ENCODE results near the gene FNDC3B. TPM values are rescaled to one million over a fixed set of nuclear protein-coding genes. Genes with fewer than 3 reads are reported as not detected.

FNDC3B gene
- total and polyA plus RNA-seq, 2 of the 8 experiments (the other 6 are each of a cell fraction or from before 2014, with no cell fraction given), result 14.1 to 44.4 TPM

GRCh38 chr3:172305552-172305951 is 266.2 kb downstream of the FNDC3B start:
- Histone ChIP-seq H3K4me2 (ENCODE audit: insufficient read depth in 1 of 2, low read depth in 2 of 2, low read length in 2 of 2) (no peak overlapping the region), H3K9ac (replicated peaks in 1 of 4; ENCODE audit: extremely low read depth in 1 of 4, low read depth in 3 of 4, low read length in 3 of 4) (no peak overlapping the region), H2BK15ac (ENCODE audit: low read length) (no peak overlapping the region), H3K27me3 (replicated peaks in 1 of 4; ENCODE audit: control insufficient read depth in 3 of 4, extremely low read depth in 1 of 4, insufficient read depth in 3 of 4, low read length in 3 of 4) (no peaks in the 10 kb centered on the region), H3K79me2 (ENCODE audit: control insufficient read depth in 1 of 2, insufficient read depth in 2 of 2, low read length in 2 of 2) (no peaks in the 10 kb centered on the region), H3K4me3 (ENCODE audit: extremely low read depth in 1 of 4, insufficient read depth in 2 of 4, low read depth in 3 of 4, low read length in 4 of 4) (no peak overlapping the region), H3K23ac (ENCODE audit: insufficient read length) (no peak overlapping the region), H3K18ac (ENCODE audit: extremely low read depth, low read length) (no peak overlapping the region), H3K36me3 (ENCODE audit: control insufficient read depth in 2 of 4, insufficient read depth in 4 of 4, low read length in 3 of 4) (peaks cover 2 to 16% (median 5%) of the 10 kb centered on the region in 4 experiments; a peak in 5 of 8 replicates), H4K91ac (replicated peaks; ENCODE audit: insufficient read length, low read length) (no peak overlapping the region), H2BK20ac (ENCODE audit: low read length) (no peak overlapping the region), H4K8ac (ENCODE audit: extremely low read depth, insufficient read depth, low read length) (no peak overlapping the region), H3K4me1 (replicated peaks in 1 of 4; ENCODE audit: control insufficient read depth in 3 of 4, insufficient read depth in 4 of 4, low read length in 3 of 4) (peaks cover 0 to 7% (median 0%) of the 10 kb centered on the region in 4 experiments; a peak in 1 of 7 replicates), H4K5ac (ENCODE audit: insufficient read length, low read depth, low read length) (no peak overlapping the region), H3K56ac (replicated peaks; ENCODE audit: insufficient read length, low read depth, low read length) (no peak overlapping the region), H3K23me2 (ENCODE audit: low read depth, low read length) (no peaks in the 10 kb centered on the region), H3K9me3 (ENCODE audit: insufficient read depth in 2 of 2, low read depth in 1 of 2, low read length in 1 of 2) (no peaks in the 10 kb centered on the region), H2AFZ (ENCODE audit: low read length) (no peak overlapping the region), H3K4ac (replicated peaks; ENCODE audit: insufficient read length, low read depth, low read length) (no peak overlapping the region), H2BK5ac (ENCODE audit: low read depth, low read length) (no peak overlapping the region), H2BK12ac (ENCODE audit: low read depth, low read length) (no peak overlapping the region), H3K27ac (ENCODE audit: low read depth, low read length) (no peak overlapping the region), H4K20me1 (replicated peaks in 1 of 2; ENCODE audit: control insufficient read depth in 1 of 2, insufficient read depth in 2 of 2, low read length in 2 of 2) (peaks cover 0 to 2% of the 10 kb centered on the region in 2 experiments), H3K79me1 (ENCODE audit: low read depth, low read length) (no peaks in the 10 kb centered on the region), H2AK5ac (ENCODE audit: low read depth, low read length) (no peak overlapping the region), H2BK120ac (replicated peaks; ENCODE audit: low read depth, low read length) (no peak overlapping the region), H3K14ac (ENCODE audit: insufficient read length) (no peak overlapping the region)
- FAIRE-seq (no peak), DNase-seq (ENCODE audit: low read depth in 1 of 2, low spot score in 2 of 2) (no peak)
- ChIA-PET CTCF (ENCODE audit: partially characterized antibody) (no interaction called here), POLR2A (ENCODE audit: partially characterized antibody) (no interaction called here)
- 95% methylated on average over 2 of the region's 2 CpGs; no CpG with 5 or more reads in 1 of the 2 experiments for WGBS, 2 experiments (ENCODE audit: extremely low coverage in 1 of 2, insufficient coverage in 1 of 2, insufficient read length in 1 of 2, insufficient replicate concordance in 2 of 2, low coverage in 1 of 2, low lambda C conversion rate in 2 of 2, missing lambda C conversion rate in 1 of 2)
- TF ChIP-seq SRF (IDR thresholded peaks at IDR 0.05; ENCODE audit: low read depth, low read length), result no peak
- no peak for TF ChIP-seq SP4 (IDR thresholded peaks at IDR 0.05; ENCODE audit: low read length)
- TF ChIP-seq TAF1 (IDR thresholded peaks at IDR 0.05; ENCODE audit: low read depth, low read length), result no peak
- no peak for TF ChIP-seq MAFK (IDR thresholded peaks at IDR 0.05; ENCODE audit: low read depth, low read length)
- no peak for TF ChIP-seq CTCF (IDR thresholded peaks at IDR 0.05; ENCODE audit: control extremely low read depth in 1 of 3, insufficient read depth in 1 of 3, low read depth in 1 of 3, low read length in 3 of 3)
- no peak for TF ChIP-seq JUND (IDR thresholded peaks at IDR 0.05; ENCODE audit: low read length)
- TF ChIP-seq BACH1 (IDR thresholded peaks at IDR 0.05; ENCODE audit: low read length), result no peak
- TF ChIP-seq, protein P1, sequence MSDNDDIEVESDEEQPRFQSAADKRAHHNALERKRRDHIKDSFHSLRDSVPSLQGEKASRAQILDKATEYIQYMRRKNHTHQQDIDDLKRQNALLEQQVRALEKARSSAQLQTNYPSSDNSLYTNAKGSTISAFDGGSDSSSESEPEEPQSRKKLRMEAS (IDR thresholded peaks at IDR 0.05), result no peak
- no peak for TF ChIP-seq SP2 (IDR thresholded peaks at IDR 0.05; ENCODE audit: low read length)
- TF ChIP-seq SIRT6 (IDR thresholded peaks at IDR 0.05; ENCODE audit: low read length), result no peak
- TF ChIP-seq, protein P2, sequence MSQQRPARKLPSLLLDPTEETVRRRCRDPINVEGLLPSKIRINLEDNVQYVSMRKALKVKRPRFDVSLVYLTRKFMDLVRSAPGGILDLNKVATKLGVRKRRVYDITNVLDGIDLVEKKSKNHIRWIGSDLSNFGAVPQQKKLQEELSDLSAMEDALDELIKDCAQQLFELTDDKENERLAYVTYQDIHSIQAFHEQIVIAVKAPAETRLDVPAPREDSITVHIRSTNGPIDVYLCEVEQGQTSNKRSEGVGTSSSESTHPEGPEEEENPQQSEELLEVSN (IDR thresholded peaks at IDR 0.05), result no peak
- no peak for TF ChIP-seq BCL11A (IDR thresholded peaks at IDR 0.05; ENCODE audit: low read depth in 2 of 2, low read length in 2 of 2)
